WI38 (cell line): ENCODE results near the gene MYOM1.

Experiments
- H3K4me3 ChIP-seq: 2 replicates; pipeline ENCODE4 v1.5.1; 2011; ENCODE audit warnings: low read depth, mild to moderate bottlenecking, control low read depth, low read length
- TF ChIP-seq, protein P1 (sequence below): IDR thresholded peaks from 2 replicates; pipeline ENCODE4 v1.5.1; 2012; ENCODE audit warnings: low read depth, mild to moderate bottlenecking, control low read depth, low read length

The MYOM1 gene

DNA sequence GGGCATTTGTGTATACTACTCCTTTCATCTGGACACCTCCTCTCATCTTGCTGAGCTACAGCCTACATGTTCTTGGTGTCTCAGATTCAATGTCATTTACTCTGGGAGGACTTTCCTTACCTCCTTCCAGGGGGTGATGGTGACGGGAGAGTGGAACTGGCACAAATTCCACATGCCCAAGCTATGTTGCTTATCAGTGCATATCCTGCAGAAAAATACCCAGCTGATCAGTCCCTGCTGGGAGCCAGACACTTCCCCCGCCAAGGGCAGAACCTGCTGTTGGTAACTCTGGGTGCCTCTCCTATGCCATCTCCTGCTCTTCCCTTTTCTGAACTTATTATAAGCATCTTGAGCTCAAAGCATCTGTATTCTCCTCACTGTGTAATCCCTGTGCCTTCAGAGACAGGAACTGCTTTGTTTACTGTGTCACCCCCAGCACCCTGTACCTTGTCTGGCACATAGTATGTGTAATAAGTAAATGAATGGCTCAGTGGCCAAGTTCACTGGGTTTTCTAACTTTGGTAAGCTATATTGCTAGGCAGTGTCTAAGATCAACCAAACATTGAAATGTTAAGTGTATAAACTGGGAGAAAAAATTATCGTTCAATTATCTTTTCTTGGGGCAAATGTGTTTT, 119.2 kb downstream of the MYOM1 start:
- no peak overlapping the region for H3K4me3 ChIP-seq
- TF ChIP-seq, protein P1, sequence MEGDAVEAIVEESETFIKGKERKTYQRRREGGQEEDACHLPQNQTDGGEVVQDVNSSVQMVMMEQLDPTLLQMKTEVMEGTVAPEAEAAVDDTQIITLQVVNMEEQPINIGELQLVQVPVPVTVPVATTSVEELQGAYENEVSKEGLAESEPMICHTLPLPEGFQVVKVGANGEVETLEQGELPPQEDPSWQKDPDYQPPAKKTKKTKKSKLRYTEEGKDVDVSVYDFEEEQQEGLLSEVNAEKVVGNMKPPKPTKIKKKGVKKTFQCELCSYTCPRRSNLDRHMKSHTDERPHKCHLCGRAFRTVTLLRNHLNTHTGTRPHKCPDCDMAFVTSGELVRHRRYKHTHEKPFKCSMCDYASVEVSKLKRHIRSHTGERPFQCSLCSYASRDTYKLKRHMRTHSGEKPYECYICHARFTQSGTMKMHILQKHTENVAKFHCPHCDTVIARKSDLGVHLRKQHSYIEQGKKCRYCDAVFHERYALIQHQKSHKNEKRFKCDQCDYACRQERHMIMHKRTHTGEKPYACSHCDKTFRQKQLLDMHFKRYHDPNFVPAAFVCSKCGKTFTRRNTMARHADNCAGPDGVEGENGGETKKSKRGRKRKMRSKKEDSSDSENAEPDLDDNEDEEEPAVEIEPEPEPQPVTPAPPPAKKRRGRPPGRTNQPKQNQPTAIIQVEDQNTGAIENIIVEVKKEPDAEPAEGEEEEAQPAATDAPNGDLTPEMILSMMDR = no peak

DNA sequence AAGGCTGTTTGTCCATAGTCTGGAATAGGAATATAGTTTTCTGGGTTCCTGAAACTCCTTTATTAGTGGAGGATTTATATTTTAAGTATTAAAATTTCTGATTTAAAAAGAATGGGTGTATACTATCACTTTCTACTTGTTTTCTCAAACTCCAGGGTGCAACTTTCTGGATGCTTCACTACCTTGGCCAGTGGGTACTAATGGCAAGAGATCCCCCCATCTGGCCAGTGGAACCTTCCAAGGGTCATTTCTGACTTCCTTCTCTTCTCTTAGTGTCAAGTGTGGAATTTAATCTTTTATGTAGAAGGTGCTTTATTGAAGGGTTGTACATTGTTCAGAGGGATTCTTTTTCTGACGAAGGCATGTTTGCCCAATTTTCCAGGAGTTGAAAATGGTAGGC, 120.4 kb downstream of the MYOM1 start:
- no peak overlapping the region for H3K4me3 ChIP-seq
- TF ChIP-seq, protein P1 = no peak

DNA sequence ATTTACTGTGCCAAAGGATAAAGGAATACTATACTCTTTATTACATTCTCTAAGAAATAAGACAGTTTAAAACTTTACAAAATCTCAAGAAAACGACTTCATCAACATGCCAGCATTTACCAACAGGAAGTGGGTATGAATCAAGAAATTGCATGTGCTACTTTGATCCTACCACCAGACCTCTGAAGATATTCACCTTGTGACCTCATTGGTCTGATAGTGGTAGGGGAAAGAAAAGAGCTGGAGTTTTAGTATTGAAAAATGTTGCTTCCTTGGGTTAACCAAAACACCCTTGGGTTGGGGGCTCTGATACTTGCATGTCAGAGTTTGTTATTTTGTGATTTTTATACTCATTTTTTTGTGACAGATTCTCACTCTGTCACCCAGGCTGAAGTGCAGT, 122.7 kb downstream of the MYOM1 start:
- TF ChIP-seq, protein P1 = no peak
- no peak overlapping the region for H3K4me3 ChIP-seq

DNA sequence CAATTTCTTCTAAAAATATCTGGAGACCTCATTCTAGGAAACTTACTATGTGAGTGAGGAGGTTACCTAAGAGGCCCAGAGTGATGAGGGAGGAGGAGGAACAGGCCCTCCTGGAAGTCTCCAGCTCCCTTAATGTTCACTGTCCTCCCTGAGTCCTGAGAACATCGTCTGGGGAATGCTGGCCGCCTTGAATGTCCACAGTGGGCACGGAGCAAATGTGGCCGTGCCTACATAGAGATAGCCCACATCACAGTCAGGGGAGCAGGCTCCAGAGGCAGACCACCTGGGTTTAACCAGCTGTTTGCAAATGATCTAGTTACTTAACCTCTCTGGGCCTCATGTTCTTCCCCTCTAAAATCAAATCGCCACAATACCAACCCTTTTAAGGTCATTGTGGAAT, 123.8 kb downstream of the MYOM1 start:
- TF ChIP-seq, protein P1 = no peak
- H3K4me3 ChIP-seq = no peak overlapping the region

DNA sequence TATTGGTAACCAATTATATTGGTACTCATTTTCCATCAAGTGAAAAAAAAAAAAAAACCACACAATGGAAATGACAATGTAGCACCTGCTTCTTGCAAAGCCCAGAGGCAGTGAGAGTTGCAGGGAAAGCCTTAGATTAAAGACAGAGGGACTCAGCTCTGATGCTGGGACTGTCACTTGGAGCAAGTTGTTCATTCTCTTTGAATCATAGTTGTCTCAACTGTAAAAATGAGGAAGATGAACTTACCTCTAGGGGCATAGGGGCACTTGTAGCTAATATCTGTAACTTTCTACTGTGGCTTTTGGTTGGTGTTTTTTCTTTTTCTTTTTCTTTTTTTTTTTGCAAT, 125.5 kb downstream of the MYOM1 start:
- no peak overlapping the region for H3K4me3 ChIP-seq
- TF ChIP-seq, protein P1 = no peak

DNA sequence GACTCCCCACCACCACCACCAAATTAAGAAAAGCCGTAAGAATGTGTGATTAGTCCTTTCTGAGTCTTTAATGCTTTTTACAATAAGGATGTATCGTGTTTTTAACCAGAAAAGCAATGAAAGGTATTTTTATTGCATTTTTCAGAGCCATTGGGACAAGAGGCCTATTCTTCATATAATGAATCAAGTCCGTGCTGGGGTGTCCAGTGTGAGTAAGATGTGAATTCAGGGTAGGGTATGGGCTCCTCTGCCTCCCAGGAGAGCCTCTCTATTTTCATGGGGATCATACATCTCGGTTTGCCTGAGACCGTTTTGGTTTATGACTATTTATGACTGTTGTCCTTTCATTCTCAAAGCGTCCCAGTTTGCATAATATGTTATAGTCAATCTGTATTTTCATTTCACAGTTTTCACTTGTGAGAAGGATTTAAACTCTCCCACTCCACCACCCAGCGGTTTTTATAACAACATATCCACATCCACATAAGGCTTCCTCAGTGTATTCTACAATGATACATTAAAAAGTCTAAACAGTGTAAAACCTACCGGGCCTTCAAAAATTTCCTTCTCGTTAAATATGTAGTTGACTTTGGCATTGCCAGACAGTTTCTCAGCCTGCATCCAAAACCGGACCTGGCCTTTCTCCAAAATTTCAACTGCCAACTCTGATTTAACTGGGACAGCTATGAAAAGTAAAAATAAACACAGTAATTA, 126.0 kb downstream of the MYOM1 start:
- H3K4me3 ChIP-seq = no peak overlapping the region
- TF ChIP-seq, protein P1 = no peak

DNA sequence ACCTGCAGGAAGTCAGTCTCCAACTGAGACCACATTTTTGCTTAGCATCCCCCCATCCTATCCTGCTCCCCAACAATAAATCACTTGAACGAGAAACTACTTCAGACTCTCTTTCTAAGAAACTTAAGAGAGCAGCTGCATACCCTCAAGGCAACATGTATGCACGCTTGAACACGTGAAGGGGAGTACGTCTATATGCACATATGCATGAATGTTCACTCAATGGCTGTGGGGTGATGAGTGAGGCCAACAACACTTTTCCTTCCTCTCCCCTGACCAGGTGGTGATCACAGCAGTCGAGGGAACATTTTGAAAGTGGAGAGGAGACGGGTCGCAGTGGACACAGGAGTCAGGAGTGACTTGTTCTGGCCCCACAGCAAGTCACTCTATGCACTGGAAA, 127.0 kb downstream of the MYOM1 start:
- TF ChIP-seq, protein P1 = no peak
- H3K4me3 ChIP-seq = no peak overlapping the region
